ENCODE data around the gene DYNLT2.
"Not testable (repeated sequence)": the region's sequence is repeated elsewhere in the genome, so short reads cannot be mapped to it uniquely, and the experiment has no call there.

DYNLT2 gene

DNA sequence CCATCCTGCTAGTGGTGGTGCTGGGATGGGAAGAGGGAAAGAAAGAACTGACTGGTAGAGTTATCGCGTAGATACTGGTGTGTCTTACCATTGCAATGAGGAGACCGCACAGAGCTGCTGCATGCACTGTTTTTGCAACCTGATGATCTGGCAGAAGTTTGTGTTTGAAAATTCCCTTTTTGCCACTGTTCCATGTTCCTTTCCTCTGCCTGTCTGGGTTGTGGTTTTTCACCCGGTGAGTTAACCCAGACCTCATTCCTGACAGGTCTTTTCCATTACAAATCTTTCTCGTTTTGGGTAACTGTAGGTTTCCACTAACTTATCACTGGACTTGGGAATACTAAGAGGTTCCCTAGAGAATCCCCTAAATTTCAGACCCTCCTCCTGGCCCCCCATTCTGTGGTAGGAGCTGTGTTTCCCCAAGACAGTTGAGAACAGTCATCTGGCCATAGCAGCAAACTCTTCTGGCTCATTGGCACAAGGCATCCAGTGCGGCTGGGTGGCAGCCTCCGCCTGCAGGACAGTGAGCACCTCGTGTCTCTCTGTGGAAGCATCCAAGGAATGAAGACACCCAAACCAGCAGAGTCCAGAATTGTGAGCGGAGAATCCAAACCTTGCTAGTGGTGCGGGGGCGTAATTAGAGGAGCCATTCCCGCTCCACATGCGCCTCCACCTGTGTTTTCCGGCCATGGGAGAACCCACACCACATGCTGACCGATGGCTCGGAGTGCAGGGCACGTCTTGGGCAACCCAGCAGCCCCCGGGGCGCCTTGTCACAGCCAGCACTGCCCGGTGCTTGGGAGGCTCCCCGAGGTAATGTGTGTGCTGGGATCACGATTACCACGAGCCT, 32.8 kb upstream of the DYNLT2 start:
- no peak for DNase-seq (ENCODE audit: low spot score)

DNA sequence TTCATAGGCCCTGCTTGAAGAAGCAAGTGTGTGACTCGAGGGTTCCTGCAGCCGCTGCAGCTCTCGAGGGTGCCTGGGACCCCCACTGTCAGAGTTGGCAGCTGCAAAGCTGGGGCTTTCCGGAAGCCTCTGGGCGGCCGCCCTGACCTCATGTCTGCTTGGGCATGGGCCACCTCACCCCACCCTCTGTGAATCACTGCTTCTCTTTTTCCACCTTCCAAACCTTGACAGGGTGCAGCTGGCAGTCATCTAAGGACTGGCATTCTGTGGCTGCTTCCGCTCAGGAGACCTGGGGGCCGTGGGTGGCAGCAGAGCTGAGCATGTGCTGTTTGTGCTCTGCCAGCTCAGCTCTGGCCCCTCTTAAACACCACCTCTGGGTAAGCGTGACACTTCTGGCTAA, 32.0 kb upstream of the DYNLT2 start:
- DNase-seq (ENCODE audit: low spot score), result no peak

DNA sequence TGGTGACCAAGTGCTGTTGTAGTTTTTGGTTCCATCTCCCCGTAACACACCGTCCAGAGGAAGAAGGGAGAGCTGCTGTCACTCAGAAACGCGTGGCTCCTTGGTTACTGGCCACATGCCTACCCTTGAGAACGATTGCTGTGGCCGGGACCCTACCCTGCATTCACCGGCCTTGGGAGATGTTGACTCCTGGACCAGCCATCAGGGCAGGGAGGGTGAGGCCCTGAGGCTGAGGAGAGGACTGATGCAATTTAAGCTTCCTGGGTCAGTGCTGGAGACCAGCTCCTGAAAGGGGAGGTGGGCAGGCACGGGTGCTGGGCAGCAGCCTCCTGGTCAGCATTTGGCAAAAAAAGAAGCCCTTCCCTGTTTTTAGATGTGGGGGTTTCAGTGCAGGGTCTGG, 31.6 kb upstream of the DYNLT2 start:
- no peak for DNase-seq (ENCODE audit: low spot score)

DNA sequence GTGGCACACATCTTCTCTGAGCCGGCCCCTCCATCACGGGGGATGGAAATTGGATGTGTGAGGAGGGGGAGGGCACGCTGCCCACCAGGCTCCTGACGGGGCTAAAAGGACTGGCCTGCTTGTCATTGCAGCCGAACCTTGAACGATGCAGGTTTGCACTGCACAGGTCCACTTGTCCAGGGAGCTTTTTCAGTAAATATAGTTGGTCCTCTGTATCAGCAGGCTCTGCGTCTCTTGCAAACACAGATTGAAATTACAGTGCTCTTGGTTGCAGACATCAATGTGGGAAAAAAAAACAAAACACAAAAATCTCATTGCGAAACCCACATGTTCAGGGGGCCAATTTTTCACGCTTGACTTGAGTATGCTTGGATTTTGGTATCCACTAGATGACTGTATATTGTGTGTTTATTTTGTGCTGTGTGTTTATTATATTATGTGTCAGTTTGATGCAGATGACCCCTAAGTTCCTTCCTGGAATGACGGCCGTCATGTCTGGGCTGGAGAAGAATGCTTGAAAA, 29.3 kb upstream of the DYNLT2 start:
- no peak for DNase-seq (ENCODE audit: low spot score)

DNA sequence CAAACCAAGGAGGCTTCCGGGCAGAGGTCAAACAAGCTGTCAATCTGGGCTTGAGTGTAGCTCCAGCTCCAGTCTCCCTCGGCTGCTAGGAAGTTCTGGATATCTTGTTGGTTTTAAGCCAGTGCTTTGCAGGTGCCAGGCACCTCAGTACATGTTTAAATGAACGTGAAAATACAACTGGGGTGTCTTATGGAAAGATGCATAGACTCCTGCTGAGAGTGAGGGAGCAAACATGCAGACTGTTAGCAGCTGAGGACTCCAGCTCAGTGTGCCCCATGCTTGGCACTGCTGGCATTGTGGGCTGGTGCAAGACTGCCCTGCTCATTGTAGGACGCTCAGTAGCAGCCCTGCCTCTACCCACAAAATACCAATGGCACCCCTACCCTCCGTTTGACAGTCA, 28.5 kb upstream of the DYNLT2 start:
- DNase-seq (ENCODE audit: low spot score), result no peak

DNA sequence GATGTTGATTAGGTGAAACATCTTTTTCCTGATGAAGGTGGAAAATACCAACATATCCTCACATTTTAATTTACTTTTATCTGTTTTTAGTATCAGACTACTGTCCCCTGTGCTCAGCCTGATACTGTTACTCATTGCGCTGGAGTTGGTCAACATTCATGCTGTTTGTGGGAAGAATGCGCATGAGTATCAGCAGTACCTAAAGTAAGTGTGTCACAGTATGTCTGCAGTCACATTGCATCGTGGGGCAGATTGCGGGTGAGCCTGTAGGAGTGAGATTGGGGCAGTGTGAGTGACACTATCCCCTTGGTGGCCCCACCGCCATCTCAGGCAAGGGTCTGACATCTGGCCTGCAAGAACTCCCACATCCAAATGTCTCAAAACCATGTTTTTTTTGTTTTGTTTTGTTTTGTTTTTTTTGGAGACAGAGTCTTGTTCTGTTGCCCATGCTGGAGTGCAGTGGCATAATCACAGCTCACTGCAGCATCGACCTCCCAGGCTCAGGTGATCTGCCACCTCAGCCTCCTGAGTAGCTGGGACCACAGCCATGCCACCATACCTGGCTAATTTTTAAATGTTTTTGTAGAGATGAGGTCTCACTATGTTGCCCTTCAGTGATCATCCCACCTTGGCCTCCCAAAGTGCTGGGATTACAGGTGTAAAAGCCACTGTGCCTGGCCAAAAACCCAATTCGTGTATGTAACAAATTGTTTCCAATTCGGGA, 27.9 kb upstream of the DYNLT2 start:
- no peak for DNase-seq (ENCODE audit: low spot score)

DNA sequence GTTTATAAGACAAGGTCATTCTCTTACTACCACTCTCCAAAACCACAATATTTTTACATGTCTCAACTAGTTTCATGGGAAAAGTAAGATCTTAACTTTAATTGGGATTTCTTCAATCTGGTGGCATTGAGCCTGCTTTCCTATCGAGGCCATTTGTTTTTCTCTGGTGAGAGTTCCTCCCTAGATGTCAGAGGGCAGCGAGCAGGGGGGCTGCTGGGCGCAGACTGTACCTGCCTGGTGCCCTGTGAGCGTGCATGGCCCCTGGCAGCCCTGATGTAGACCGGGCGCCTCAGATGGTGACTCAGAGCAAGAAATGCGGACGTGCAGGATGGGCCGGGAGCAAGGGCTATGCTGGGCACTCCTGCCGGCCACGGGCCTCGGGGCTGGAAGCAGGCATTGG, 27.3 kb upstream of the DYNLT2 start:
- no peak for DNase-seq (ENCODE audit: low spot score)

DNA sequence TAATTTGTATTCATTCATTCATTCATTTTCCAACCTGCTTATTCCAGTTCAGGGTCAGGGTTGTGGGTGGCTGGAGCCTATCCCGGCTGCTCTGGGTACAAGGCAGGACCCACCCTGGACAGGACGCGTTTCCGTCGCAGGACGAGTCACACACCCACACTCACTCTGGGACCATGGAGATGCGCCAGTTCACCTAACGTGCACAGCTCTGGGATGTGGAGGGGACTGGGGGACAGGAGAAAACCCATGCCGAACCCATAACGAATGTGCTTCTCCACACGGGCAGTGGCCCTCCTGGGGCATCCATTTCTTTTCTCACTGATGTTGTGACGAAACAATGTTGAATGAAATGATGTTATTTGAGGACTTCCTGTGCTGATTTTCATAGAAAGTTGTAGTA, 26.5 kb upstream of the DYNLT2 start:
- no peak for DNase-seq (ENCODE audit: low spot score)

DNA sequence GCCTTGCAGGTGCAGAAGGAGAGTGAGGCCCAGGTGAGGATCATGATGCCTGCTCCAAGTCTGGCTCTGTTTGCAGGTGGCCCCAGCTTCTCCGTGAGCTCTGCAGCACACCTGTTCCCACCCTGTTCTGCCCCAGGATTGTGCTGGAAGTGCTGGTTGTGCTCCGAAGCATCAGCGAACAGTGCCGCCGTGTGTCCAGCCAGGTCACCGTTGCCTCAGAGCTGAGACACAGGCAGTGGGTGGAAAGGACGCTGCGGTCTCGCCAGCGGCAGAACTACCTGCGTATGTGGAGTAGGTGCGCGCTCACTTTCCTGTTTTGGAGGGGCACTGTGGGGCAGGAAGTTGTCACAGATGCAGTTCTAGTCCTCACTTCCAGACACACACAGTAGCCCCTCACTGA, 25.0 kb upstream of the DYNLT2 start:
- DNase-seq (ENCODE audit: low spot score), result no peak

DNA sequence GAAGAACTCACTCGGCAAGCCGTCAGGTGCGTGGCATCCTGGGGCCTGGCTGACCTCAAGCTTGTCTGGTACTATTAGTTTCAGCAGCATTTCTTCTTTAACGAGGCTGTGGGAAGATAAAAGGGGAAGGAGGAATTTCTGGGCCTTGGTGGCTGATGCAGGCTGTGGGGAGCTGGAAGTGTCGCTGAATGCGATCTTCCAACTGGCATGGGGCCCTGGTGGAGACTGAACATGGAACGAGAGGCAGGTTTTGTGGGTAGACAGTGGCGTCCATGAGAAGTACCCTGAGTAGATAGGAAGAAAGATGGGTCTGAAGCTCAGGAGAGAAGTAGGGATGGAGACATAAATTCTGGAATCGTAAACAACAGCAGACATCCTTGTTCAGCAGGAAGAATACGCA, 23.9 kb upstream of the DYNLT2 start:
- no peak for DNase-seq (ENCODE audit: low spot score)

DNA sequence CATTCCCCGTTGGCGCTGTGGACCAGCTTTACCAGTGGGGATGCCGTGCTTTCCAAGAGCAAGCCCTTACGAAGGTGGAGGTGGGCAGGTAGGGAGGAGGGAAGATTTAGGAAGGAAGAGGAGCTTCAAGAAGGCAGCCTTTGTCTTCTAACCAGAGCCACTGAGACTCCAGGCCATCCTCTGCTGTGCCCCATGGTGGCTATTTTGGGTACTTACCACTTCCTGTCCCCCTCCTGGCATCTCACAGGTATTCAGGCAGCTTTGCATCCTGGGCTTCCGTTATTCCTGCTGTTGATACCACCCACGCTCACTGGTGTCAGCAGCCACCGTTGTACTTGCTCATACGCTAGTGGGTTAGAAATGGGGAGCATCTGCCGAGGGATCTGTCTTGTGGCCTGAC, 23.0 kb upstream of the DYNLT2 start:
- DNase-seq (ENCODE audit: low spot score), result no peak

DNA sequence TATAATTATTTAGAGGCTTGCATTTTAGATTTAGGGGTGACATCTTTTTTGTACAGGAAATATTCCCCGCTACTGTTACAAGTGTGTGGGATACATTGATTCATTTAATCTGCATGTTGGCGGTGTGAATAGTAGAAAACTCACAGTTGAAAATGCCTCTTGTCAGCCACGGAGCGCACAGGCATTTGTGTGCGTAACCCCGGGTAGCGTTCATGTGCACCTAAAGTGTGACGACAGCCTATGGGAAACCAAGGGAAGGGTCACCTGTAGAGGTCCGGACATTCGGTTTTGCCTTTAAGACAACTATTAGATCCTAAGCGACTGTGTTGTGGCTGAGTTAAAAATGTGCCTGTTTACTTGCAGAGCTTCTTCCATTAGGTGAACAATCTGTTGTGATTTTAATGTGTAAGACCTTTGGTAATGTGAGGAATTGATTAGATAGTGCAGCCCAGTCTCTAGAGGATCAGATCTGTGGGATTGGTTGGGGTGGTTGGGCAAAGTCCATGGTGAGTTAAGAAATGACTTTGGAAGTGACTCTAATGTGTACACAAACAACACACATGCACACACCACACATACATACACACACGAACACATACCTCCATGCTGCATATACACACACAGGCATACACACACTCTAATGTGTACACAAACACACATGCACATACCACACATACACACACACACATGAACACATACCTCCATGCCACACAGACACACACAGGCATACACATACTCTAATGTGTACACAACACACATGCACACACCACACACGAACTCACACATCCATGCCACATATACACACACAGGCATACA, 15.8 kb upstream of the DYNLT2 start:
- no peak for DNase-seq (ENCODE audit: low spot score)

DNA sequence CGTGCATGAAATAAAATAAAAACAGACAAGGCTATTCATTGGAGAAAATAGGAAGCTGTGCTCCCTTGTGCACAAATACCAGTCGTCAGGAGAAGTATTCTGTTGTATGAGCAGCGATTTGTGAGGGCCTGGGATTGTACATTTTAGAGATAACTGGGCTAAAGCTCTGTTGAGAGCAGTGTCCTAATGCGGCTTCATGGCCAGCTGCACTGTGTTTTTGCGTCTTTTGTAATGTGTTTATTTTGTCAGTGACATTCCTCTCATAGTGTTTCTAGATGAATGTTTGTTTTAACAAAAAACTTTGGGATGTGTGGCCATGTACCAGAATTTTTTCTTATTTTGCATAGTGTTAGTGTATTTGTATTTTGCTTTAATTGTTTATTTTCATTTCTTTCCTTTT, 14.9 kb upstream of the DYNLT2 start:
- peak; percentile 8 for DNase-seq (ENCODE audit: low spot score)

DNA sequence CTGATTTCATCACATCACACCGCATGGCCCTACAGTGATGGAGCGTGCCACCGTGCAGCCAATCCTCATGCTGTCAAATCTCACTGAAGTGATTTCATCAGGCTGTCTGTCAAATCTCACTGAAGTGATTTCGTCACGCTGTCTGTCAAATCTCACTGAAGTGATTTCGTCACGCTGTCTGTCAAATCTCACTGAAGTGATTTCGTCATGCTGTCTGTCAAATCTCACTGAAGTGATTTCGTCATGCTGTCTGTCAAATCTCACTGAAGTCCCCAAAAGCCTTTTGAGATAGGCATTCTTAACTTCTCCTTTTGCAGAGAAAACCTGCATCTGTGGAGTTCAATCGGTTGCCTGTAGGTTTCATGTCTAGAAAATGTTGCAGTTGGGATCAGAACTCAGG, 14.4 kb upstream of the DYNLT2 start:
- DNase-seq (ENCODE audit: low spot score), result not testable (repeated sequence)

DNA sequence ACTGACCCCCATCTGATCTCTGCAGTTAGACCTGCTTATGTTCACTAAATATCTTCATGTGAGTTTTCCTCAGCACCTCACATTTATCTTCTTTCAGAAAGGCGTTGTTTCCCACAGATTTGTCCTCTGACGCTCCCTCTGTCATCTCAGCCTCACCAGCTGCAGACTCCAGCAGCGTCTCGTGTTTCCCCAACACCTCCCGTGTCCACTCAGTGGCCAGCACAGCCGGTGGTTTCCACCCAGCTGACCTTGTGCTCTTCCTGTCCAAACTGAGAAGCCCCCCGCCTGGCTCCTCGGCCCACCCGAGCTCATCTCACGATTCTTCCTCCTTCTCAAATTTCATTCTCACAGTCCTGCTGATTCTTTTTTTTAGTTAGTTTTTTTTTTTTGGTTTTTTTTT, 12.5 kb upstream of the DYNLT2 start:
- DNase-seq (ENCODE audit: low spot score), result no peak

DNA sequence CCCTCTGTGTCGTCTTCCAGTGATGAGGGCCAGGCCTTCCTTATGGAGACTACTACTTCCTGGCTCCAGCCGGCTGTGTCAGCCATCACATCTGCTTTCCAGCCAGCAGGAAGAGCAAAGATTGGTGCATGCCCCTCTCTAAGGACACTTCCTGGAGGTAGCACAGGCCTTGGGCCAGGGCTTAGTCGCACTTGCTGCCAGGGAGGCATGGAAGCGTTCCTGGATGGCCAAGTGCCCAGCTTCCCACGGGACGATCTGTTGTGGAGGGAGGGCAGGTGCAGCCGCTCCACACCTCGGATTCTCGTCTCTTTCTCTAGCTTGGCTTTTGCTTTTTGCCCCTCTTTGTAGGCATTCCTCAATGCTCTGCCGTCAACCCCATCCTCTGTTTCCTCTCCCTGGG, 11.9 kb upstream of the DYNLT2 start:
- DNase-seq (ENCODE audit: low spot score), result no peak

DNA sequence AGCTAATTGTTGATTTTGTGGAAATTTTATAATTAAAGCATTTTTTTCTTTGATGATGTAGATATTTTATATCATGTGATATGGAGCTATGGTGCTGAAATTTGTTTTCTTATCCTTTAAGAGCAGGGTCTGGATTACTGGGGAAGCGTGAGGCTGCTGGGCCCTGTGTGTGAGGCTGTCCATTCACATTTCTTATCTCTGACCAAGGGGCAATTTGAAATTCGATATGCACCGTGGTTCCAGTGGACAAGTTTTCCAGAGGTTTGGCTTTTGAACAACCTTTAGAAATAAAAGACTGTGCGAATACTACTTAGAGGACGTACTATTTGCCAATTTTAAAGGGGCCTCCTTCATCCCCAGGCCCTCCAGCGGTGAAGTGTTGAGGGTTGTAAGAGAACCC, 3.8 kb upstream of the DYNLT2 start:
- no peak for DNase-seq (ENCODE audit: low spot score)

DNA sequence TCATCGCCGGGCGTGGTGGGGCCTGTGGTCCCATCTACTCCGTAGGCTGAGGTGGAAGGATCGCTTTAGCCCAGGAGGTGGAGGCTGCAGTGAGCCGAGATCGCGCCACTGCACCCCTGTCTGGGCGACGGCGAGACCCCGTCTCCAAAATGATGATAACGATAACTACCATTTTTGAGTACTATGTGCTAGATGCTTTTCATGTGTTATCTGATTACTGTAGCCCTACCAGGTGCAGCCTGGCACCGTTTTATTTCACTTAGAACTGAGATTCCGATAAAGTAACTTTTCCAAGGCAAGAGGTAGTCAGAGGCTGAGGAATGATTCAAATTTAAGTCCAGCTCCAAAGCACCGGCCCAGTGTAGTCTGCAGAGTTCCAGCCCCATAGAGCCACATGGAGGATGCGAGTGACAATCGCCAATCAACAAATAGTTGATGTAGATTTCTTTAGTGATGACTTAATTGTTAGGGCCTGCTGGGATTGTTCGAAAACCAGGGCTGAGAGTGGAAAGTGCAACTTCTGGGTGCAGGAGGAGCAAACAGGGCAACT, 777 bp upstream of the DYNLT2 start:
- DNase-seq (ENCODE audit: low spot score), result peak; percentile 10

DNA sequence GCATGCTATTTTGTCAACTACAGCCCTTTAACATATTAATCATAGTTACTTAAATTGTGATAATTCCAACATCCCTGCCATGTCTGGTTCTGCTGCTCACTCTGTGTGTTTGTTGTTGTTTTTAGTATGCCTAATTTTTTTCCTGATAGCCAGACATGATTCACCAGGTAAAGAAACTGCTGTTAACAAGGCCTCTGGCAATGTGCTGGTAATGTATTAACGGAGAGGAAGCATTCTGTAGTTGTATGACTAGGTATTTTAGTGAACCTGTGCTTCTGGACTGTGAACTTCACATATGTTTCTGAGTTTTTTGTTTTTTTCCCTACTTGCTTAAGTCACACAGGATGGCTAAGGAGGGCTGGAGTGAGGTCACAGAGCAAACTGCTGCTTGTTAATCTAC, 4.8 kb downstream of the DYNLT2 start:
- DNase-seq (ENCODE audit: low spot score), result no peak

DNA sequence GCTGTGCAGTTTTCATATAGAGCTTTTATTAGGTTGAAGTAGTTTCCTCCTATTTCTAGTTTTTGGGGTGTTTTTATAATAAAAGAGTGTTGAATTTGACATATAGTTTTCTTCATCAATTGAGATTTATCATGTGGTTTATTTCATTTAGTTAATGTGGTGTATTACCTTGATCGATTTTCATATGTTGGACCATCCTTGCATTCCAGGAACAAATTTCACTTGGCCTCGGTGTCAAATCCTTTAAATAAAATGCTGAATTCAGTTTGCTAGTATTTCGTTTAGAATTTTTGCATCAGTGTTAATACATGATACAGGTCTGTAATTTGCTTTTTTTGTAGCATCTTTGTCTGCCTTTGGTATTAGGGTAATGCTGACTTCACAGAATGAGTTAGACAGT, 6.0 kb downstream of the DYNLT2 start:
- no peak for DNase-seq (ENCODE audit: low spot score)

DNA sequence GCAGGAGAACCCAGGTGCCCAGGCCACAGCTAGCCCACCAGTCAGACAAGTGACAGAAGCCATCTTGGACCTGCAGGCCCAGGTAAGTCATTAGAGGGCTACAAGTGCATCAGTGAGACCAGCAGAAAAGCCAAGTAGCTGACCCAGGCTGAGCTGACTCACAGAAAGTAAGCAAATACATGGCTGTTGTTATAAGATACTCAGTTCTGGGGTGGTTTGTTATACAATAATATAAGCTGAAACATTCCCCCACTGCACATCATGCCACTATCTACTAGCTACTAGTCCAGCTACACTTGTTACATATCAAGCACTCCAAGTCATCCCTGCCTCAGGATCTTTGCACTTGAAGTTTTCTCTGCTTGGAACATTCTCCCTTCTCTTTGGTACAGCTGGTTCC, 10.0 kb downstream of the DYNLT2 start:
- no peak for DNase-seq (ENCODE audit: low spot score)

DNA sequence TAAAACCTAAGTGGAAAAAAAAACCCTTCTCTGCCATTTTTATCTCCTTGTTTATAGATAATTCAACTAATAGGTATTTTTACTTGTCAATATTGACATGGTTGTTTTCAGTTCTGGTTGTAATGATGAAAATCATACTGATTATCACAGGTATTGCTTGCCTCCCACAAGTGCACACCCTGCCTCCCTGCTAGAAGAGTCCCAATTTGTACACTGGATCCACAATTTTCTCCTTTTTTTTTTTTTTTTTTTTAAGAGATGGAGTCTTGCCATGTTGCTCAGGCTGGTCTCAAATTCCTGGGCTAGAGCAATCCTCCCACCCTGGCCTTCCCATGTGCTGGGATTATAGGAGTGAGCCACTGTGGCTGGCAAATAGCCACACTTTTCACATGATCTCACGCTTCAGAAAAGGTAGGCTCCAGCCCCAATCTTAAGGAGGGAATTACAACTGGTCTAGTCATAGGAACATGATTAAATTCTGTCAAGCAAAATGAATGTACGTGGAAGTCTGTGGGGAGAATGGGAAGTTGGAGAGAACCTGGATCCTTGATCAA, 12.3 kb downstream of the DYNLT2 start:
- DNase-seq (ENCODE audit: low spot score), result no peak

Data from globus pallidus (tissue), 1 donor.